HL-60 (cell line): ENCODE data around the gene ATP6V1B1.

Source experiments
- DNase-seq, 2 experiments: peaks; one replicate each; pipeline ENCODE4 v3.0.0-alpha.2; 2010 to 2020; ENCODE audit warnings: low read depth in 1 of 2, low spot score in 1 of 2
- H3K27ac ChIP-seq: fragments of 250-450 bp; sonication (Bioruptor Pico); replicated peaks from 2 replicates; pipeline ENCODE4 v1.5.1; 2020; ENCODE audit warnings: mild to moderate bottlenecking, moderate library complexity
- H3K27me3 ChIP-seq: fragments of 250-450 bp; sonication (Bioruptor Pico); 2 replicates; pipeline ENCODE4 v1.5.1; 2021; ENCODE audit warnings: mild to moderate bottlenecking, moderate library complexity; ENCODE audit not compliant: insufficient read depth, poor library complexity, severe bottlenecking
- H3K4me3 ChIP-seq: replicated peaks from 2 replicates; pipeline ENCODE4 v1.5.1; 2011; ENCODE audit warnings: mild to moderate bottlenecking, control low read depth, low read length; ENCODE audit not compliant: insufficient read depth
- CTCF ChIP-seq: IDR thresholded peaks from one replicate; pipeline ENCODE4 v1.5.1; 2011; ENCODE audit warnings: low read length, control low read depth, inconsistent platforms; ENCODE audit not compliant: insufficient read depth
- GABPA ChIP-seq: IDR thresholded peaks from 2 replicates; pipeline ENCODE4 v1.6.1; 2012; ENCODE audit warnings: low read depth
- POLR2AphosphoS5 ChIP-seq: IDR thresholded peaks from 2 replicates; pipeline ENCODE4 v1.6.1; 2012; ENCODE audit warnings: low read depth
- SPI1 ChIP-seq: IDR thresholded peaks from 2 replicates; pipeline ENCODE4 v1.6.1; 2012; ENCODE audit warnings: low read depth, mild to moderate bottlenecking, borderline replicate concordance
- TF ChIP-seq, protein P1 (sequence below): IDR thresholded peaks from 2 replicates; pipeline ENCODE4 v1.6.1; 2012; ENCODE audit warnings: low read depth; ENCODE audit not compliant: insufficient replicate concordance

Gene ATP6V1B1

DNA sequence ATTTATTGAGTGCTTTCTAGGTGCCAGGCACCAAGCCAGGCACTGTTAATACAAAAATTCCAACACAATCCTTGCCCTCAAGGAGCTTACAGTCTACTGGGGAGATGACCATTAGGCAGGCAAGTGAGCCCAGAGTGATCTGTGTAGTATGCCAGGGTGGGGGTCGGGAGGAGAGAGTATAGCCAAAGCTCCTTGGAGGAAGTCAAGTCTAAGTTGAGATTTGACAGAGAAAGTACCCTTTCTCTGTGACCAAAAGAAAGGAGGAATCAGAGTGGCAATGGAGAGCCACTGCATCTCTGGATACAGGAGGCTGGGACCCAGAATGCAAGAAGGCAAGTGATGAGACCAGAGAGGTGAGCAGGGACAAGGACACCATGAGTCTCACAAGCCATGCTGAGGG, 50.3 kb downstream of the ATP6V1B1 start:
- Histone ChIP-seq H3K27ac (no peak overlapping the region), H3K27me3 (no peaks in the 10 kb centered on the region), H3K4me3 (no peak overlapping the region)
- no peak for DNase-seq
- TF ChIP-seq, protein P1, sequence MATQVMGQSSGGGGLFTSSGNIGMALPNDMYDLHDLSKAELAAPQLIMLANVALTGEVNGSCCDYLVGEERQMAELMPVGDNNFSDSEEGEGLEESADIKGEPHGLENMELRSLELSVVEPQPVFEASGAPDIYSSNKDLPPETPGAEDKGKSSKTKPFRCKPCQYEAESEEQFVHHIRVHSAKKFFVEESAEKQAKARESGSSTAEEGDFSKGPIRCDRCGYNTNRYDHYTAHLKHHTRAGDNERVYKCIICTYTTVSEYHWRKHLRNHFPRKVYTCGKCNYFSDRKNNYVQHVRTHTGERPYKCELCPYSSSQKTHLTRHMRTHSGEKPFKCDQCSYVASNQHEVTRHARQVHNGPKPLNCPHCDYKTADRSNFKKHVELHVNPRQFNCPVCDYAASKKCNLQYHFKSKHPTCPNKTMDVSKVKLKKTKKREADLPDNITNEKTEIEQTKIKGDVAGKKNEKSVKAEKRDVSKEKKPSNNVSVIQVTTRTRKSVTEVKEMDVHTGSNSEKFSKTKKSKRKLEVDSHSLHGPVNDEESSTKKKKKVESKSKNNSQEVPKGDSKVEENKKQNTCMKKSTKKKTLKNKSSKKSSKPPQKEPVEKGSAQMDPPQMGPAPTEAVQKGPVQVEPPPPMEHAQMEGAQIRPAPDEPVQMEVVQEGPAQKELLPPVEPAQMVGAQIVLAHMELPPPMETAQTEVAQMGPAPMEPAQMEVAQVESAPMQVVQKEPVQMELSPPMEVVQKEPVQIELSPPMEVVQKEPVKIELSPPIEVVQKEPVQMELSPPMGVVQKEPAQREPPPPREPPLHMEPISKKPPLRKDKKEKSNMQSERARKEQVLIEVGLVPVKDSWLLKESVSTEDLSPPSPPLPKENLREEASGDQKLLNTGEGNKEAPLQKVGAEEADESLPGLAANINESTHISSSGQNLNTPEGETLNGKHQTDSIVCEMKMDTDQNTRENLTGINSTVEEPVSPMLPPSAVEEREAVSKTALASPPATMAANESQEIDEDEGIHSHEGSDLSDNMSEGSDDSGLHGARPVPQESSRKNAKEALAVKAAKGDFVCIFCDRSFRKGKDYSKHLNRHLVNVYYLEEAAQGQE = no peak
- no peak for TF ChIP-seq CTCF
- no peak for TF ChIP-seq SPI1
- TF ChIP-seq GABPA = no peak
- no peak for TF ChIP-seq POLR2AphosphoS5

- no peak for TF ChIP-seq CTCF
- TF ChIP-seq POLR2AphosphoS5 = no peak
- no peak for TF ChIP-seq GABPA
- TF ChIP-seq SPI1 = no peak
- TF ChIP-seq, protein P1 = no peak
- Histone ChIP-seq H3K4me3 (no peak overlapping the region), H3K27me3 (no peaks in the 10 kb centered on the region), H3K27ac (no peak overlapping the region)
- DNase-seq = no peak
These were observed 50.9 kb downstream of the ATP6V1B1 start for GRCh38 chr2:70986499-70987189.

GRCh38 chr2:70987386-70987785, 51.7 kb downstream of the ATP6V1B1 start:
- DNase-seq = no peak
- no peak overlapping the region for H3K27ac ChIP-seq
- no peak overlapping the region for H3K4me3 ChIP-seq
- TF ChIP-seq CTCF (no peak), POLR2AphosphoS5 (no peak), GABPA (no peak), SPI1 (no peak)
- TF ChIP-seq, protein P1 = no peak
- H3K27me3 ChIP-seq = no peaks in the 10 kb centered on the region
